Umbilical cord (tissue), 2 donors: ENCODE data around the gene ST3GAL3. TPM values are rescaled to one million over a fixed set of nuclear protein-coding genes. Genes with fewer than 3 reads are reported as not detected.
"Not testable (repeated sequence)": the region's sequence is repeated elsewhere in the genome, so short reads cannot be mapped to it uniquely, and the experiment has no call there.

Experiments
- DNase-seq: peaks from one replicate; pipeline ENCODE4 v3.0.0-alpha.2; 2015; ENCODE audit warnings: low spot score
- total RNA-seq: library from RNA; depleted of rRNA; stranded (reverse); fragments of >200 nt; gene quantifications from one replicate; pipeline ENCODE4 v1.2.3, GENCODE V29; 2014; ENCODE audit warnings: low replicate concordance; ENCODE audit not compliant: insufficient read depth

ST3GAL3 gene
- total RNA-seq, 1 donor from 2014 or later = 36.6 TPM

GRCh38 chr1:43699281-43699680 is 8.1 kb upstream of the ST3GAL3 start:
- DNase-seq = no peak

- DNase-seq = no peak
These were observed 3.5 kb upstream of the ST3GAL3 start for GRCh38 chr1:43703836-43704235.

DNA sequence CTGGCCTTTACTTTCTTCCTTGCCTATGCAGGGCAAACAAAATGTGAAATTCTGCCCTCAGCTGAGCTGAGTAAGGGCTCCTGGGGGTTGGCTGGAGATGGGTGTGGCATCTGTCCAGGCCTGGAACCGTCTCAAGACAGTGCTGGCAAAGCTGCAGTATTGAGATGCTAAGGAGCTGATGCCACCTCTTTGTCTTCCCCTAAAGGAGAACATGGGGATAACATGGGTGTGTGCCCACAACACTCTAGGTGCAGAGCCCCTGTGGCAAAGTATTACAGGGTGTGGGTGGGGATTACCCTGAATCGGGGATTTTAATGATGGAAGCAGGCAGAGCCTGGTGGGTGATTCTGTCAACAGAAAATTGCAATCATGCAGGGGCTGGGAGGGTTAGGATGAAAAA is 2.5 kb upstream of the ST3GAL3 start:
- DNase-seq = no peak

- no peak for DNase-seq
These were observed 2.0 kb upstream of the ST3GAL3 start for GRCh38 chr1:43705334-43705733.

GRCh38 chr1:43705982-43706597 is 1.2 kb upstream of the ST3GAL3 start:
- no peak for DNase-seq

DNA sequence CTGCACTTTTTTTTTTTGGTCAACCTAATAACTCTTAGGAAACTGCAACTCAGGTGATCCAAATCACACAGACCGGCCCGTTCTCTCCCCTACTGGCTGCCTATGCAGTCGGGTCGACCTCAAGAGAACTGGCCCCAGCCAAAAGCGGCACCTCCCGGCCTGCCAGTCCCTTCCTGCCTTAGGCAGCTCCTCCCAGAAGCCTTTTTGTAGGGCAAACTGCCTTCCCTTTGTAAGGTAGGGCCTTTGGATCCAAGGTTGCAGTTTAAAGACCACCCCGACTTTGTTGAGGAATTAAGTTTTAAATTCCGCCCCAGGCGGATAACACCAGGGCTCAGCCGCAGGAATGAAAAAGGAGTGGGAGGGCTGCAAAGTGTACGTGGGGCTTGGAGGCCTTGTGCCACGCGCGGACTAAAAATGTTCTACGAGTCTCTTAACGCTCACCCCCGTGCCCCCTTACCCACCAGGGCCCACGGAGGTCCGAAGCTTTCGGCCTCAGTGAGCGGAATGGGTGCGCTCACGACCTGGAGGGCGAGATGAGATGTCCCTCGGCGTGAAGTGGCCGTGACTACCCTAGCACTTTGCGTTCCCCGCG is 642 bp upstream of the ST3GAL3 start:
- DNase-seq = peak; percentile 22

GRCh38 chr1:43708002-43708410 is 670 bp downstream of the ST3GAL3 start:
- DNase-seq = peak; percentile 24

- DNase-seq = no peak
These were observed 3.7 kb downstream of the ST3GAL3 start for GRCh38 chr1:43711049-43711448.

DNA sequence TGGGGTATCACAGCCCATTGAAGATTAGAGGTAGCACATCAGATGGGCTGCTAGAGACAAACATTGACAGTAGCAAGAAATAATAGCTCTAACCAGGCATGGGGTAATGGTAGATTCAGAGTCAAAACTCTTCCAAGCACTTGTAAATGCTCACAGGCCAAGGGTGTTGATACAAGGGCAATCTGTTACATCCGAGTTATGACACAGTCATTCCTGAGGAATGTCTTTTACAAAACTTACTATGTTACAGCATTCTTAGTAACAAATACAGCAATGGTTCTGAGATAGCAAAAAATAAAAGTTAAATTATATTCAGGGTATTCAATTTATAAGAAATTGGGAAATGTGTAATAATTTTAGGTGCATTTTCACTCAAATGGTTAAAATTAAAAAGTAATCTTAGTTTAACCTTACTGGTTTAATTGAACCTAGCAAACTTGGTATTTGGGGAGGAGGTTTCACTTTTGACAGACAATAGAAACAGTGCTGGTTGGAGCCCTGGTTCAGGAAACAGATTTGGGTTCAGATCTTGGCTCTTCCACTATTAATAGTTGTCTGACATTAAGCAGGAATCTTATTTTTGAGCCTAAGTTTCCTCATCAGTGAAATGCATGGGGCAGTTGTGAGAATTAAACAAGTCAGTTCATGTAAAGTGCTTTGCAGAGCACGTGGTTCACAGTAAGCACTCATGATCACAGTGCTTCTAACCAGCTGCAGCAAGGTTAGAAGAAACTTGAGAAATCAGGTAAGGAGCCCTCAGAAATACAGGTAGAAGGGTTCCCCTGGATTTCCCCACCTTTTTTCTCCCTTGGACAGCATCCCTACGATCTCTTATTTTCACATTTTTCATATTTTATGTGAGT is 4.4 kb downstream of the ST3GAL3 start:
- no peak for DNase-seq

DNA sequence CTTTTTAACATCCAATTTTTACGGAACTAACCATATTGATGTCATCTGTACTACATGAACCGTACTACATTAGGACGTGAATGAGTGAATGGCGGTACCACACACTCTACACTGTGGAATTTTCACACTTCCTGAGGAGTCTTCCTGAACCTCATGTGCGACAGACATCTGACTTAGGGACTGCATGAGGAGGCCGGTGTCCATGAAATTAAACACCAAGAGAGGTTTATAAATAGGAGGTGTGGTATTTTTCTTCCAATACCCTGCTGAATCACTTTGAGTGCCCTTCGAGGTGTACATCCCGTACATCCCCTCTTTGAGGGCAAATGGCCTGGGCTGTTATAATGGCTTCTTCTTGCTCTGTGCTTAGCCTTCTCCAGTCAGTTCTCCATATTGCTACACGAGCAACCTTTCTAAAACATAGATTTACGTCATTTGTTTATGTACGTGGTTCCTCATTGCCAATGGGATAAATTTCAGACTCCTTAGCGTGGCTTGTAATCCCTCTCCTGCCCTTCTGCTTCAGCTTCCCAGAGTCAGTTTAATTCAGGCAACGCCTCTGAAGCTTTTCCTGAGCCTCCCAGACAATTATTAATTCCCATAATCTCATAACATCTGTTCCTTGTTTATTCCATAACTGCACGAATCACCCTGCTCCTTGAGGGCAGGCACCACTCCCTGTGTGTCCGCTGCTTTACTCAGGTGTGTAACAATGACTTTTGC is 9.4 kb downstream of the ST3GAL3 start:
- no peak for DNase-seq

- no peak for DNase-seq
These were observed 11.7 kb downstream of the ST3GAL3 start for GRCh38 chr1:43719063-43719462.

DNA sequence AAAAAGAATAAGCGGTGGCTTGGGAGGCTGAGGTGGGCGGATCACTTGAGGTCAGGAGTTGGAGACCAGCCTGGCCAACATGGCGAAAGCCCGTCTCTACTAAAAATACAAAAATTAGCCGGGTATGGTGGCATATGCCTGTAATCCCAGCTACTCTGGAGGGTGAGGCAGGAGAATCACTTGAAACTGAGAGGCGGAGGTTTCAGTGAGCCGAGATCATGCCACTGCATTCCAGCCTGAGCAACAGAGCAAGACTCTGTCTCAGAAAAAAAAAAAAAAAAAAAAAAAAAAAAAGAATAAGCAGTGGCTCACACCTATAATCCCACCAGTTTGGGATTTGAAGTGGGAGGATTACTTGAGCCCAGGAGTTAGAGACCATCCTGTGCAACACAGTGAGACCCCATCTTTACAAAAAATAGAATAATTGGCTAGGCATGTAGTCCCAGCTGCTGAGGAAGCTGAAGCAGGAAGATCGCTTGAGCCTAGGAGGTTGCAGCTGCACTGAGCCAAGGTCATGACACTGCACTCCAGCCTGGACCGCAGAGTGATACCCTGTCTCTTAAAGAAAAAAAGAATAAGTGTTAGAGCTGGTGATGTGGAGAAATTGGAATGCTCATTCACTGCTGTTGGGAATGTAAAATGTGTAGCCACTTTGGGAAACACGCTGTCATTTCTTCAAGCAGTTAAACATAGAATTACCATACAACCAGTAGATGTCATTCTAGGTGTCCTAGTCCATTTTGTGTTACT is 12.5 kb downstream of the ST3GAL3 start:
- DNase-seq = not testable (repeated sequence)

GRCh38 chr1:43722810-43723209 is 15.5 kb downstream of the ST3GAL3 start:
- DNase-seq = no peak

GRCh38 chr1:43729816-43730463 is 22.6 kb downstream of the ST3GAL3 start:
- no peak for DNase-seq

GRCh38 chr1:43731867-43732531 is 24.7 kb downstream of the ST3GAL3 start:
- no peak for DNase-seq

- no peak for DNase-seq
These were observed 29.5 kb downstream of the ST3GAL3 start for GRCh38 chr1:43736819-43737218.

- DNase-seq = no peak
These were observed 34.7 kb downstream of the ST3GAL3 start for GRCh38 chr1:43742026-43742425.

DNA sequence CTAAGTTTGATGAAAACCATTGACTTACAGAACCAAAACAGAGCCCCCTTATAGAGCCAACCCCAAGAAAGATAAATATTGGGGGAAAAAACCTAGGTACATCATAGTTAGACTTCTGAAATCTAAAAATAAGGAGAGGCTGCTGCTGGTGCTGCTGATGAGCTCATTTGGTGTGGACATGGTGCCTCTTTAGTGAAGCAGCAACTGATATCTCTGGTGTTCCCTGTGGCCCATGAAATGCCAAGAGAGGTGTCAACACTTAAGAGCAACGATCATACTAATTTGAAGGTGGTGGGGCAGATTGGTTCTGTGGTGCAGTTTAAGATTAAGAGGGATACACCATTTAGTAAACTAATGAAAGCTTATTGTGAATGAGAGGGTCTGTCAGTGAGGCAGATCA is 35.9 kb downstream of the ST3GAL3 start:
- DNase-seq = no peak

DNA sequence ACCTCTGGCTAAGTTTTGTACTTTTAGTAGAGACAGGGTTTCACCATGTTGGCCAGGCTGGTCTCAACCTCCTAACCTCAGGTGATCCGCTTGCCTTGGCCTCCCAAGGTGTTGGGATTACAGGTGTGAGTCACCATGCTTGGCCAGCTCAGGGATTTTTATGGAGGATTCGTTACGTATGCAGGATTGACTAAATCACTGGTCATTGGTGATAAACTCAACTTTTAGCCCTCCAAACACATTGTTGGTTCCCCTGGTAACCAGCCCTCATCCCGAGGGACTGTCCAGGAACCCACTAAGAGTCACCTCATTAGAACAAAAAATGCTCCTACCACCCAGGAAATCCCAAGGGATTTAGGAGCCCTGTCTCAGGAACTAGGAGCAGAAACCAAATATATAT is 40.4 kb downstream of the ST3GAL3 start:
- no peak for DNase-seq

- no peak for DNase-seq
These were observed 42.7 kb downstream of the ST3GAL3 start for GRCh38 chr1:43750083-43750482.
